NCI-H1436 treated with DMSO at 0.1 percent for 48 hours (cell line): ENCODE data around the gene TBRG1.
"Not testable (repeated sequence)": the region's sequence is repeated elsewhere in the genome, so short reads cannot be mapped to it uniquely, and the experiment has no call there.

Experiments
- DNase-seq: peaks from one replicate; lab custom pipeline; 2025; lab: John Stamatoyannopoulos, UW

Gene TBRG1, protein sequence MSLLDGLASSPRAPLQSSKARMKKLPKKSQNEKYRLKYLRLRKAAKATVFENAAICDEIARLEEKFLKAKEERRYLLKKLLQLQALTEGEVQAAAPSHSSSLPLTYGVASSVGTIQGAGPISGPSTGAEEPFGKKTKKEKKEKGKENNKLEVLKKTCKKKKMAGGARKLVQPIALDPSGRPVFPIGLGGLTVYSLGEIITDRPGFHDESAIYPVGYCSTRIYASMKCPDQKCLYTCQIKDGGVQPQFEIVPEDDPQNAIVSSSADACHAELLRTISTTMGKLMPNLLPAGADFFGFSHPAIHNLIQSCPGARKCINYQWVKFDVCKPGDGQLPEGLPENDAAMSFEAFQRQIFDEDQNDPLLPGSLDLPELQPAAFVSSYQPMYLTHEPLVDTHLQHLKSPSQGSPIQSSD

DNA sequence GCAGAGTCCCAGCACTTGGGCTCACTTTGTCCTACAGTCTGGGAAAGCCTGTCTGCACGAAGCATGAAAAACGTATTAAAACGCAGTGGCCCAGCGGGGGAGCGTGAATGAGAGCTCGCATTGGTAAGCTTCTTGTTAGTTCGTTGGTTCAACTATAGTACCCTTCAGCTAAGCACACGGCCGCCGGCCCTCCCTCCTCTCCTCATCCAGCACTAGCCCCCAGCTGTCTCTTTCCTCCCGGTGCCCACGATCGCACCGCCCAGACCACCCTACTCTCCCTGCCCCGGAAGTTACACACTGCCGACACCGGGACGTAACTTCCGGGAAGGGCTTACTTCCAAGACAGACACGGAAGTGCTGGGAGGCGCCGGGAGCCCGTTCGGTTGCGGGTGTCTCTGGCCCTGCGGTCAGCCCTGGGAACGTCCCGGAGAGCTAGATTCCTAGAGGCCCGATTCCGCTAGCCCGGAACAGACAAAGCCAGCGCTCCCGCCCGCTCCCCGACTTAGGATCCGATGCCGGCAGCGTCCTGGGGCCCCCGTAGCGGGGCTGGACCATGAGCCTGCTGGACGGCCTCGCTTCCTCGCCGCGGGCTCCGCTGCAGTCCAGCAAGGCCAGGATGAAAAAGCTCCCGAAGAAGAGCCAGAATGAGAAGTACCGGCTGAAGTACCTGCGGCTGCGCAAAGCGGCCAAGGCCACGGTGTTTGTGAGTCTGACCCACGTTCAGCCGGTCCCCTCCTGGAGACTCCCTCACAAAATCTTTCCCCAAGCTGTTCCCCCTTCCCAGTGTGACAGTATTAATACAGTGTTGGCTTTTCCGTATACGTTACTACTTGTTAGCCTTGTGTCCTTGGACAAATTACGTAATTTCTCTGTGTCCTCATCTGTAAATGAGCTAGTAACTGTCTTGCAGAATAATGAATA is at the start of gene TBRG1:
TSS of gene TBRG1 (plus strand) at position 334 of the 921 bp plus-strand sequence. CDS start at position 554, 220 bp downstream.
- DNase-seq, result peak; percentile 36

DNA sequence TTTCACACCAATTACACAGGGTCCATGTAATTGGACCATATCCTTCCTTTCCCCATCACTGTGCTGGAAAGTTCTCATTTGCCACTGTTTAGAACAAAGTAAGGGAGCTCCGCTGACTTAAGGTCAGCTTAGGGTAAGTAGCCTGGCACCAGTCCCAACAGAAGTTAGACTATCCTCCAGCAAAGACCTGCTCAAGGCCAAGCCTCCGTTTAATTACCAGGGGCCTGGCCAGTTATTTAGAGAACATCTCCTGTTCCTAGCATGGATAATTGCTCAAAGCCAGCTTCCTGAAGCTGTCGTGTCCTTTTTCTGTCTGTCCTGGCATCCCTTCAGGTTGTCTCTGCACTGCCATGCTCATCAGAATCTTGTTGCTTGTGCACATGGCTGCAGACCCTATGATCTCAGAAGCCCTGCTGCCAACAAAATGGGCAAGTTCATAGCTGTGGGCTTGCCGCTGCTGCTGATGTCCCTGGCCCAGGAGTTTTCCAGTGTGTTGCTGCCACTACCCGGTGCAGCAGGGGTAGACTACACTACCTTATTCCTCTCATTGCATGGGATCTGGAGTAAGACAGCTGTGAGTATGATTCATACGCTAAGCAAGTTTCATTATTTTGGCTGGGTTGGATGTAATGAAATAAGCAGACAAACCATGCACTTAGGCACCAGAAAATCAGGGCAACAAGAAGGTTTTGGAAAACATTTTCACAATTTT is 44.8 kb upstream of the TBRG1 start:
- no peak for DNase-seq

DNA sequence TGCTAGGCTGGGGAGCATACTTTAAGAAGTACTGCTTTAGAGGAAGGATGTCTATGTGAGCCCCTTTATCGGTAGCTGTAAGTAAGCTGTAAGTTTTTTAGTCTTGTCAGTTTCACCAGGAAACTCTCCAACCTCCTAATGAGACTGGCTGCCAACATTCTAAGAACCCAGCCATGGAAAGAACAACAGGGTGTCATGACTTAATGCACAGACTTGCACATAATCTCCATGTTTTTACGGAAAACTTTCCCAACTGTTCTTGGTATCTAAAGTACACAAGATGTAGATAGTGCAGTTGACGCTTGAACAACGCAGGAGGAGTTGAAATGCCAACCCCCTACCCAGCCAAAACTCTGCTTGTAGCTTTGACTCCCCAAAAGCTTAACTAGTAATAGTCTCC is 43.9 kb upstream of the TBRG1 start:
- DNase-seq, result no peak

DNA sequence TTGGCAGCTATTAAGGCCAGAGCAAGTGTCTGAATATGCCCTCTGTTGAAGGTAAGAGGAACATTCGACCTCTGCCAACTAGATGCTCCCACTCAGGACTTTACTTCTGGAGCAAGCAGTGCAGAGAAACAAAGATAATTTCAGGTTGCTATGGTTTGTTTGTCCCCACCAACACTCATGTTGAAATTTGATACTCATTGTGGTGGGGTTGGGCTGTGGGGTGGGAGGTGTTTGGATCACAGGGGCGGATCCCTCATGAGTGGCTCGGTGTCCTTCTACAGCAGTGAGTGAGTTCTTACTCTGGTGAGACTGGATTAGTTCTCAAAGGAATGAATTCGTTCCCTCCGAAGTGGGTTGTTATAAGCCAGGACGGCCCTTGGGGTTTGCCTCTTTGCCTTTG is 40.8 kb upstream of the TBRG1 start:
- no peak for DNase-seq

DNA sequence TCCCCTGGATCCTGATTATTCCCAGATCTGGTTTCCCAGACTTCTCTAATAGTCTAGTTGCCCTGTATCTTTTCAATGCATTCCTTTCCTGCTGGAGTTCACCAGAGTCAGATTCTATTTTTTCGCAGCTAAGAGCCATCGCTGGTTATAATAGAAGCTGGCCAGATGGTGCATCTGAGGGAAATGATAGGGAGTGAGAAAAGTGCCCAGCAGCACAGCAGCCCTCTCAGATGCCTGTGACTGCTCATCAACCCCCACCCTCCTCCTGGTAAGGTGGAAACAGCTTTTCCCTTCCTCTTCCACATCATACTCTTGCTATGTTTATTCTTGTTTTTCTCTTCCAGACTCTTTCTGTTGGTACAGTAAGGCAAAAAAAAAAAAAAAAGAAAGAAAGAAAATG is 40.1 kb upstream of the TBRG1 start:
- no peak for DNase-seq

DNA sequence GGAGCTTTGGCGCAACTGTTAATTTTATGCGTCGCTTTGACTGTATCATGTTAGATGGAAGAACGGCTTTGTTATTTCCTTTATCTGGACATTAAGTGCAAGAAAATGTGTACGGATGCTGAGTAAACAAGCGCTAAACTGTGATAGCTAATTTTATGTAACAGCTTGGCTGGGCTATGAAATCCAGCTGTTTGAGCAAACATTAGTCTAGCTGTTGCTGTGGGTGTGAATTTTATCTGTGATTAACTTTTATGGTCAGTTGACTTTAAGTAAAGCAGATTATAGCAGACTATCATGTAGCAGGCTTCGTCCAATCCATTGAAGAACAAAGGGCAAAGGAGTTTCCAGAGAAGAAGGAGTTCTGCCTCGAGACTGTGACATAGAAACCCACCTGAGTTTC is 38.9 kb upstream of the TBRG1 start:
- no peak for DNase-seq

DNA sequence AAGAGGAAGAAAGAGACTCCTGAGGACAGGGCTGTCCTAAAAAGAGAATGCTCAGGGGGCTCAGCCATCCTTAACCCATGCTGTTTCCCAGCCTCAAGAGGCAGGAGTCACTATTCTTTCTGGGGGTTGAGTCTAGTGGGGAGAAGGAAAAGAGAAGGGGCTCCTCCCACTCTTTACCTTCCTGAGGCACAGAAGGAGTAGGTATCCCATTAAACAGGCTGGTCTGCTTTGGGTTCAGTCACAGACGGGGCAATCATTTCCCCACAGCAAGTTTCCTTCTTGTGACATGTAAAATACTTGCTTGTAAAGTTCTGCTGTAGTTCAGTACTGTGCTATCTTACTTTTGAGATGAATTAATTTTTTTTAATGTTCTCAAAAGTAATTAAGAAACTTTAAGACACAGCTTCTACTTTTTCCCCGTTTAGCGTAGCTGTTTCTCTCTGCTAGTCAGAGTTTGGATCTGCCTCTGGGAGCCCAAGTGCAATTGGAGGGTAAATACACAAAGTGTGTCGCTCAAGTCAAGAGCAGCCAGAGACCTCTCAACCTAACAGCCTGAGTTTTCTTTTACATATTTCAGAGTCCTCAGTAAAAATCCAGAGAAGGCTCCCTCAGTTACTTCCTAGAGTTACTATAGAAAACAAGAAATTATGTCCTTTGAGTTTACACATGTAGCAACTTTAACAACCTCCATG is 37.8 kb upstream of the TBRG1 start:
- no peak for DNase-seq

DNA sequence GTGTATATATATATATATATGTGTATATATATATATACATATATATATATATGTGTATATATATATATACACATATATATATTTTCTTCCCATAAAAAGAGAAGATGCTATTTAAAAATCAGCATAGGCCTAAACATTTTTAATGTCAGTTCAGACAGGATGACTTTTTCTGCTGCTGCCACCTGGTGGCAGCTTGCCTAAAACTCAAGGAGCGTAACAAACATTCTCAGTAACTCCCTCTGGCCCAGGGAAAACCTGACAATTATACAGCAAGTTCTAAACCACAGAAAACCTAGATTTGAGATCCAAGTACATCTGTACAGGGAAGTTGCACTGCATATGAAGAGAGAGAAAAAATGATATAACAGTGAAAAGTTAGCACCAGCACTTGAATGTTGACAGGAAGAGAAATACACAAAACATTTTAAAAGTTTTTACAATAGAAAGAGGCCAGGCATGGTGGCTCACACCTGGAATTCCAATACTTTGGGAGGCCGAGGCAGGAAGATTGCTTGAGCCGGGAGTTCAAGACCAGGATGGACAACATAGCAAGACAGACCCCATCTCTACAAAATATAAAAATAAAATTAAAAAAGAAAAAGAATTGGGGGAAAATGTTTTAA is 36.3 kb upstream of the TBRG1 start:
- no peak for DNase-seq

DNA sequence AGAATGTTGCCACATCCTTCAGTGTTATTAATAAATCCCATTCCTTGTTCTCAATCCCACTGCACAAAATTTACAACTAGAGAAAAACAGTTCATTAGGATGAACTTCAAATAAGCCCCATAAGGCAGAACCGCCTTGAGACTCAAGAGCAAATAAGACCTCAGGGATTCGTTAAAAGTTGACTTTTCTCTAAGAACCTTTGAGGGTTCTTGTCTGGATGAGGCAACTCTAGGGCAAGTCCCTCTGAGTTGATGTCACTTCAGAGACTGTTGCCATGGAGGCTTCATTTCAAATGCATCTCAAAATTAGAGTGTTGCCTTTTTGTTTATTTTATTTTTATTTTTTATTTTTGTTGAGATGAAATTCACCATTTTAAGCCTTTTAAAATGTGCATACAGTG is 31.2 kb upstream of the TBRG1 start:
- no peak for DNase-seq

DNA sequence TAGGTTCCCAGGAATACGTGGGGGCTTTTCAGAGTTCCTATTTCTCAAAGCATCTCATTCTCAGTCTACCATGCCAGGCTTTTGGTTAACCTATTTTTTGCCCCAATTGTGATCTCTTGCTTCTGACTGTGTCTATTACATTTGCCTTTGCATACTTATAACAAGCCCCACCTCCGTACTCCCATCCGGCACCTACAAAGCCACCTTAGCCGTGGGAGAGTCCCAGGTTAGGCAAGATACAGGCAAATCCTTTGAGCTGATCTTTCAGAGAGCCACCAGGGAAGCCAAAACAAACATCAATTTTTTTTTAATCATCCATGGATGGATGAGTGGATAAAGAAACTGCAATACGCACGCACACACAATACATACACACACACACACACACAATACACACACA is 30.0 kb upstream of the TBRG1 start:
- DNase-seq, result no peak

DNA sequence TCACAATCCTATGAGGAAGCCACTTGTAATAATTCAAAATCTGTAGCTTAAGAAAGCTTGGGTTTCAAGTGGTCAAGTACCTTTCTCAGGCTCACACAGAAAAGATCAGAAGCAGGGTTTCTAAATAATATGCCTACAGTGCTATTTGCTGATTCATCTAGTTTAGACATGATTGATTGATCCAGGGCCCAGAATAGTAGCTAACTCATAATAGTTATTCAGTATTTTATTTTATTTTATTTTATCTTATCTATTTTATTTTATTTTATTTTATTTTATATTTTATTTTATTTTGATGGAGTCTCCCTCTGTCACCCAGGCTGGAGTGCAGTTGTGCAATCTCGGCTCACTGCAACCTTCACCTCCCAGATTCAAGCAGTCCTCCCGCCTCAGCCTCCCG is 27.4 kb upstream of the TBRG1 start:
- DNase-seq, result no peak

DNA sequence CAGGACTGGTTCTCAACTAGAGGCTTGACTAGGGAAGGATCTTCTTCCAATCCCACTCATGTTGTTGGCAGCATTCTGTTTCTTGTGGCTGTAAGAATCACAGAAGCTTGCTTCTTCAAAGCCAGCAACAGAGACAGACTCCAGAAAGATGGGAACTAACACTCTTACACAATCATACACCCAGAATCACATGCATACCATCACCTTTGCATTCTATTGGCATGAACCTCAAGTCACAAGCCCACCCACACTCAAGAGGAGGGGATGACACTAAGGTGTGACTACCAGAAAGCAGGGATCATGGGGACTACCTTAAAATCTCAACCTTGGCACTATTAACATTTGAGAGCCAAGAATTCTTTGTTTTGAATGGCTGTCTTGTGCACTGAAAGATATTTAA is 25.0 kb upstream of the TBRG1 start:
- DNase-seq, result no peak

DNA sequence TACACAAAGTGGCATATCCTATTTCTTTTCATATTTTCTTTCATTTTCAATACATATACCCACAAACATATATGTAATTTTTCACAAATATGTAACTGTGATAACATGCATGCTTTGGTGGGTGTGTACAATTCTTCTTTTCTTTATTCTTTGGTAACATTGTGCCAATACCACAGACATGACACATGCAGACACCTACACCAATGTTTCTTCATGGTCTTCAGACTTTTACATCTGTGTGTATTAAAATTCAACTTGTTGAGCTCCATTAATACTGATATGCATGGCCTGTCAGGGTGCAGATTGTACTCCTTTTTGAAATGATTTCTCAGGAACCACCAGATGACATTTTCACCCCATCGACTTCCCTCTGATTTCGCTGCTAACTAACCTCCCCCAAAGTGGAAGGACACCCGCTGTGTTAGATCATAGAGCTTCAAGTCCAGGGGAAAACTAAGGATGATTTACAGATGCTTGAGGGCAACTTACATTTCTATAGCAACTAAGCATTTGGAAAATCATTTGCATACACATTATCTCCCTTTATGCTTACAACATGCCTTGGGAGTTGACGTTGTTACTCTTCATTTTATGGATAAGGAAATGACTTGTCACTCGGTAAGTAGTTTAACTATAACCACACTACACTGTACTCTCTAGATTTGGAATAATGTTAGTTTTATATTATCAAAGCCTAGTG is 21.9 kb upstream of the TBRG1 start:
- no peak for DNase-seq

DNA sequence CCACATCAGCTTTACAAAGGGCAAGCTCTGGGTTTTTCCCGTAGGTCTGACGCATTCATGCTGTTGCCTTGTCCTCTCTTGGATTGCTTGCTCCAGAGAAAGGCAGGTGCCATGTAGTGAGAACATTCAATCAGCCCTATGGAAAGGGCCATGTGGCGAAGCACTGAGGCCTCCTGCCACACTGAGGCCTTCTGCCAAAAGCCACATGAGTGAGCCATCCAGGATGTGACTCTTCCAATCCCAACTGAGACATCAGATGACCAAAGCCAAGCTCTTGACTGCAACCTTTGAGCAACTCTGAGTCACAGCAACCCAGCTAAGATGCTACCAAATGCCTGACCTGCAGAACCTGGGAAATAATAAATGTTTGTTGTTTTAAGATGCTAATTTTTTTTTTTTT is 20.5 kb upstream of the TBRG1 start:
- DNase-seq, result no peak

DNA sequence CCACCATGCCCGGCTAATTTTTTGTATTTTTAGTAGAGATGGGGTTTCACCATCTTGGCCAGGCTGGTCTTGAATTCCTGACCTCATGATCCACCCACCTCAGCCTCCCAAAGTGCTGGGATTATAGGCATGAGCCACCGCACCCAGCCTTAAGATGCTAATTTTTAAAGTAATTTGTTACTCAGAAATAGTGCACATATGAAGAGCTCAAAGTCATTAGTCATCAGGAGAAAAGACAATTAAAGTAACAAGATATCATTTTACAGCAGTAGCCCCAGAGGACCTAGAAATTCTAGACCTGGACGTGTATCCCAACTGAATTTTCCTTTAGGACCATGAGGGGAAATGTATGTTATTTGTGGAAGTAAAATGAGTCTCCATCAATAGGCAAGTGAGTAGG is 19.9 kb upstream of the TBRG1 start:
- DNase-seq, result not testable (repeated sequence)

DNA sequence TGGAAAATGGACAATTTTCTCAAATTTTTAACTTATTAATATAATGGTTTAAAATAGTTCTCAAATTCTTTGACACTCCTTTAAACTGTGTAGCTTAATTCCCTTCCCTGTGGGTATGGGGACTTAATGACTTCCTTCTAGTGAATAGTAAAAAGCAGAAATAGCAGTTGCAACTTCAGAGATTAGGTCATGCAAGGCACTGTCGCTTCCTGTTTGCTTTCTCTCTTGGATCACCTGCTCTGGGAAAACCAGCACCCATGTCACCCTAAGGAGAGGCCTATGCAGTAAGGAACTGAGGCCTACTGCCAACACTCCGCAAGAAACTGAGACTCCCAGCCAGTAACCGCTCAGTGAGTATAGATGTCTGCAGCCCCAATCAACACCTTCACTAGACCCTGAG is 16.9 kb upstream of the TBRG1 start:
- no peak for DNase-seq

DNA sequence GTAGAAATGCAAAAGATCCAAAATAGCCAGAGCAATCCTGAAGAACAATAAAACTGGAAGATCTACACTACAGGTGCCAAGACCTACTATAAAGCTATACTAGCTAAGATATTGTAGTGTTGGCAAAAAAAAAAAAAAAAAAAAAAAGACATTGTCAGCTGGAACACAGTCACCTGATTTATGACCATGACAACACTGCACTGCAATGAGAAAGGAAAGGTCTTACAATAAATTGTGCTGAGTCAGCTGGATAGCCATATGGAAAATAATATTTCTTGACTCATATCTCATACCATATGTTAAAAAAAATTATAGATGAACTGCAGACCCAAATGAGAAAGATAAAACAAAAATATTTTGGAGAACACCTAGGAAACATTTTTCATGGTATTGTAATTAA is 14.5 kb upstream of the TBRG1 start:
- DNase-seq, result no peak

DNA sequence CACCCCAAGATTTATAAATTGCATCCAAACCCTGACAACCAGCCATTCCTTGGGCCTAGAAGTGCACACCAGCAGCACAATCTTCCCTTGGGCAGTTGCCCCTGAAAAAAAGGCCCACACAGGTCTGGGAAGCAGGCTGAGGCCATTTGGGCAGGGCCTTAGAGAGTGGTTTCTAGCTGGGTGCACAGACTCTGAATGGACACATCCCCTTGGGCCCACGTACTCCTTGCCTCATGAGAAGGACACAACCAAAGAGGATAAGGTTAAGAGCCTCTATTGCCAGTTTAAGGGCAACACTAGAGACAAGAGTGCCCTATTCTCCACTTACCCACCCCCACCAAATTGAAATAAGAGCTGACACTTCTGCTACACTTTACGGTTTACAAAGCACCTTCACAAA is 12.4 kb upstream of the TBRG1 start:
- no peak for DNase-seq

DNA sequence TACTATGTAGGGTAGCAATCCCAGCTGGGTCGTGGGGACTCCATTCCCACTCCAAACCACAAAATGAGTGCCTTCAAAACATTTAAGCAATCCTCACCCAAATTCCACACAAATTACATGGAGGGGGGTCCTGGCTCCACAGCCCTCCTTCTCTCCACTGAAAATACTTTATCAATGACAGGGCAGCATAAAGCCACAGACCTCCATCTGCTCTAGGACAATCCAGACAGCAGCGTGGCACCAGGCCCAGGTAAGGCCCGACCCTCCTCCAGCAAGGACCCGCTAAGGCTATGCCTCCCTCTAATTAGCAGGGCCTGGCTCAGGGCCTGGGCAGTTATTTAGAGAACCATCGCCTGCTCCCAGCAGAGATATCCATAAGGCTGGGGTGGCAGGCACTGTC is 11.6 kb upstream of the TBRG1 start, which contains the start of gene PANX3:
TSS of gene PANX3 (plus strand) at position 365 of the 400 bp plus-strand sequence. CDS start 129 bp downstream, outside the sequence.
- DNase-seq, result no peak

DNA sequence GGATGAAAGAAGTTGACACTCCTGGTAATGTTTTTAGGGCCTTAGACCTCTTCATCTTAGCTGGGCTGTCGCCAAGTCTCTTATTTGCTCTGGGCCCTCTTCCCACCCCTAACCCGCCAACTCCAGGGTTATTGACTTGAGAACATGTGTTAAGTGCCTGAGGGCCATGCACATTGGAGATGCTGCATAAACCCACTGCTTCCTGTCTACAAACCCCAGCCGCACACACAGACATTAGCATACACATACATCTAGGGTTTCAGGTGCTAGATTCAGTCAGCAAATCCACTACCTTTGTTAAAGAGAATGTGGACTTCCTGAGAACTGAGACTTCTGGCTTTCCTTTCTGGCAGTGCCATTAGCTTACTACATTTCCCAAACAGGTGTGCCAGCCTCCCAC is 10.6 kb upstream of the TBRG1 start:
- no peak for DNase-seq
